ENCODE results near the gene DTX3.
"Not testable (repeated sequence)": the region's sequence is repeated elsewhere in the genome, so short reads cannot be mapped to it uniquely, and the experiment has no call there.

The DTX3 gene

DNA sequence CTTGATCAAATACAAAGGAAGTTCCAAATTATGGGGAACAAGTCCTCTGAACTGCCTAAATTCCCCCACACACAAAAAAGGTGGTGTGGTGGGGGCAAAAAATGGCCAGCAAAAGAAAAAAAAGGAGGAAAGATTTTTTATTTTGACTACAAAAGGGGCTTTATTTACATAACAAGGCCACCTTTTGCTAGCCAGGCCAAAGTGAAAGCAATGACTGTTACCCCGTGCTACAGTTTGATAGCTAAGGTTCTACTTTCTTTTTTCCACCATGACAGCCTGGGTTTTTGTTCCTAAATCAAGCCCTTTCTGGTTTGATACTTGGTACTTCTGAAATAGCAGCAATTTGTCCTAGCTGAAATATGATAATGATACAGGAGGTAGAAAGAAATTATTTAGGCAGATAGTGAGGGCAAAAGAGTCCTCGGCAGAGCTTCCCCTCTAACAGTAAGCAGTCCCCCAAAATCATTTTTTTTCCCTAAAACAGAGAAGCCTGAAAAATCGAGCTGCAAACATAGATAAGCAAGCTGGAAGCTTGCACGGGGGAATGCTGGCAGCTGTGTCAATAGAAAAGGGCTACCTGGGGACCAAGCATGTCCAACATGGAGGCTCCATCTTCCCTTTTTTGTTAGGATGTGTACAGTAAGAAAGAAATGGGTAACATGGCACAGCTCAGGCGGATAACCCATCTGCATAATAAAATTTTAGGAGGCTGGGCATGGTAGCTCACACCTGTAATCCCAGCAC lies 37.2 kb downstream of the DTX3 start:
- no peak for DNase-seq
- H3K36me3 ChIP-seq: no peaks in the 10 kb centered on the region
- no peaks in the 10 kb centered on the region for H3K4me1 ChIP-seq
- H3K27ac ChIP-seq: no peak overlapping the region
- peaks cover 0 to 47% of the 10 kb centered on the region in 2 donors for H3K27me3 ChIP-seq
- peaks cover 0 to 7% (median 0%) of the 10 kb centered on the region in 3 donors for H3K9me3 ChIP-seq
- intact Hi-C loops (cut with DNase I; ENCODE audit: low total_unique reads): no loop called here
- H3K4me3 ChIP-seq: no peak overlapping the region
- TF ChIP-seq, protein P1, sequence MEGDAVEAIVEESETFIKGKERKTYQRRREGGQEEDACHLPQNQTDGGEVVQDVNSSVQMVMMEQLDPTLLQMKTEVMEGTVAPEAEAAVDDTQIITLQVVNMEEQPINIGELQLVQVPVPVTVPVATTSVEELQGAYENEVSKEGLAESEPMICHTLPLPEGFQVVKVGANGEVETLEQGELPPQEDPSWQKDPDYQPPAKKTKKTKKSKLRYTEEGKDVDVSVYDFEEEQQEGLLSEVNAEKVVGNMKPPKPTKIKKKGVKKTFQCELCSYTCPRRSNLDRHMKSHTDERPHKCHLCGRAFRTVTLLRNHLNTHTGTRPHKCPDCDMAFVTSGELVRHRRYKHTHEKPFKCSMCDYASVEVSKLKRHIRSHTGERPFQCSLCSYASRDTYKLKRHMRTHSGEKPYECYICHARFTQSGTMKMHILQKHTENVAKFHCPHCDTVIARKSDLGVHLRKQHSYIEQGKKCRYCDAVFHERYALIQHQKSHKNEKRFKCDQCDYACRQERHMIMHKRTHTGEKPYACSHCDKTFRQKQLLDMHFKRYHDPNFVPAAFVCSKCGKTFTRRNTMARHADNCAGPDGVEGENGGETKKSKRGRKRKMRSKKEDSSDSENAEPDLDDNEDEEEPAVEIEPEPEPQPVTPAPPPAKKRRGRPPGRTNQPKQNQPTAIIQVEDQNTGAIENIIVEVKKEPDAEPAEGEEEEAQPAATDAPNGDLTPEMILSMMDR (IDR thresholded peaks at IDR 0.05): no peak

DNA sequence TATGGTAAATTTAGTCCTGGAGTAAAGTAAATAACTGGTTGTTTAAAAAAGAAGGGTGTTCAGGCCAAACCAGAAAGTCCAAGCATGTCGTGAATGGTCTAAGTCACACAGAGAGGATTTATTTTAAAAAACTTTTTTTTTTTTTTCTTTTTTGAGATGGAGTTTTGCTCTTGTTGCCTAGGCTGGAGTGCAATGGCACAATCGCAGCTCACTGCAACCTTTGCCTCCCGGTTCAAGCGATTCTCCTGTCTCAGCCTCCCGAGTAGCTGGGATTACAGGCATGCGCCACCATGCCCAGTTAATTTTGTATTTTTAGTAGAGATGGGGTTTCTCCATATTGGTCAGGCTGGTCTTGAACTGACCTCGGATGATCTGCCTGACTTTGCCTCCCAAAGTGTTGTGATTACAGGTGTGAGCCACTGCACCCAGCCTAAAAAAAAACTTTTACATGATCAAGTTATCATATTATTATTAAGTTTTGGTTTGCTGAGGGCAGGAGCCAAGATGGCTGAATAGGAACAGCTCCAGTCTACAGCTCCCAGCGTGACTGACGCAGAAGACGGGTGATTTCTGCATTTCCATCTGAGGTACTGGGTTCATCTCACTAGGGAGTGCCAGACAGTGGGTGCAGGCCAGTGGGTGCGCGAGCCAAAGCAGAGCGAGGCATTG lies 41.5 kb downstream of the DTX3 start:
- H3K9me3 ChIP-seq; H3K4me3 ChIP-seq; H3K27ac ChIP-seq; H3K36me3 ChIP-seq; DNase-seq; H3K4me1 ChIP-seq; intact Hi-C loops (cut with DNase I; ENCODE audit: low total_unique reads): not testable (repeated sequence)
- peaks cover 0 to 26% of the 10 kb centered on the region in 2 donors for H3K27me3 ChIP-seq

DNA sequence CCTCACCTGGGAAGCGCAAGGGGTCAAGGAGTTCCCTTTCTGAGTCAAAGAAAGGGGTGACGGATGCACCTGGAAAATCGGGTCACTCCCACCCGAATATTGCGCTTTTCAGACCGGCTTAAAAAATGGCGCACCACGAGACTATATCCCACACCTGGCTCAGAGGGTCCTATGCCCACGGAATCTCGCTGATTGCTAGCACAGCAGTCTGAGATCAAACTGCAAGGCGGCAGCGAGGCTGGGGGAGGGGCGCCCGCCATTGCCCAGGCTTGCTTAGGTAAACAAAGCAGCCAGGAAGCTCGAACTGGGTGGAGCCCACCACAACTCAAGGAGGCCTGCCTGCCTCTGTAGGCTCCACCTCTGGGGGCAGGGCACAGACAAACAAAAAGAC lies 42.0 kb downstream of the DTX3 start:
- H3K4me1 ChIP-seq; H3K4me3 ChIP-seq; DNase-seq; H3K27ac ChIP-seq; H3K36me3 ChIP-seq; intact Hi-C loops (cut with DNase I; ENCODE audit: low total_unique reads); H3K9me3 ChIP-seq: not testable (repeated sequence)
- peaks cover 0 to 21% of the 10 kb centered on the region in 2 donors for H3K27me3 ChIP-seq

DNA sequence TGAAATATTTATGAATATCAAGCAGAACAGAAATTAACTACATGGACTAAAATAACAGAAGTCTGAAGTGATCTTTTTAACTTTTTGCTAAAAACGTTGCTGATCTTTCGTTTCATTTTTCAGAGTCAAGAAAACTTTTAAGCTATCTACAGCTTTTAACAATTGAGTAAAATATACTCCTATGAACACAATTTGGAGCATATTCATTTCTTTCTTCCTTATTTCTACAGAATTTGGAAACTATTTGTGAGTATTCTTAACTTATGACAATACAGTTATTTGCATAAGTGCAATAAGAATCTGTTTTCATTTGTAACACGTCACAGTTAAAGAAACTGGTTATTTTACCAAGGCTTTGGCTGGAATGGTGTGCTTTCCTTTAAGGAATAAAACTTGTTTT lies 49.4 kb downstream of the DTX3 start:
- Histone ChIP-seq H3K4me3 (no peak overlapping the region), H3K36me3 (no peaks in the 10 kb centered on the region), H3K27ac (no peak overlapping the region), H3K9me3 (no peaks in the 10 kb centered on the region), H3K4me1 (no peaks in the 10 kb centered on the region), H3K27me3 (peaks cover 0 to 7% of the 10 kb centered on the region in 2 donors)
- TF ChIP-seq, protein P1 (IDR thresholded peaks at IDR 0.05): no peak
- no peak for DNase-seq
- intact Hi-C loops (cut with DNase I; ENCODE audit: low total_unique reads): no loop called here

DNA sequence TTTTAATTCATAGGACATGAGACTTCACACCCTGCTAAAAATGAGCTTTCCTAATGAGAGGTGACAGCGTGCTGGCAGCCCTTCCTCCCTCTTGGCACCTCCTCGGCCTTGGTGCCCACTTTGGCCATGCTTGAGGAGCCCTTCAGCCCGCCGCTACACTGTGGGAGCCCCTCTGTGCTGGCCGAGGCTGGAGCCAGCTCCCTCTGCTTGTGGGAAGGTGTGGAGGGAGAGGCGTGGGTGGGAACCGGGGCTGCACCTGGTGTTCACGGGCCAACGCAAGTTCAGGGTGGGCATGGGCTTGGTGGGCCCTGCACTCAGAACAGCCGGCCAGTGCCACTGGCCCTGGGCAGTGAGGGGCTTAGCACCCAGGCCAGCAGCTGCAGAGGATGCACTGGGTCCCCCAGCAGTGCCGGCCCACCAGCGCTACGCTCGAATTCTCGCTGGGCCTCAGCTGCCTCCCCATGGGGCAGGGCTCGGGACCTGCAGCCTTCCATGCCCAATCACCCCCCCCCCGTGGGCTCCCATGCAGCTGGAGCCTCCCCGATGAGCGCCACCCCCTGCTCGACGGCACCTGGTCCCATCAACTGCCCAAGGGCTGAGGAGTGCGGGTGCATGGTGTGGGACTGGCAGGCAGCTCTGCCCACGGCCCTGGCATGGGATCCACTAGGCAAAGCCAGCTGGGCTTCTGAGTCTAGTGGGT lies 51.1 kb downstream of the DTX3 start:
- intact Hi-C loops (cut with DNase I; ENCODE audit: low total_unique reads): no loop called here
- Histone ChIP-seq H3K36me3 (no peaks in the 10 kb centered on the region), H3K27ac (no peak overlapping the region), H3K4me3 (no peak overlapping the region), H3K9me3 (no peaks in the 10 kb centered on the region), H3K4me1 (no peaks in the 10 kb centered on the region), H3K27me3 (peaks cover 0 to 7% of the 10 kb centered on the region in 2 donors)
- DNase-seq: no peak
- TF ChIP-seq, protein P1 (IDR thresholded peaks at IDR 0.05): no peak

DNA sequence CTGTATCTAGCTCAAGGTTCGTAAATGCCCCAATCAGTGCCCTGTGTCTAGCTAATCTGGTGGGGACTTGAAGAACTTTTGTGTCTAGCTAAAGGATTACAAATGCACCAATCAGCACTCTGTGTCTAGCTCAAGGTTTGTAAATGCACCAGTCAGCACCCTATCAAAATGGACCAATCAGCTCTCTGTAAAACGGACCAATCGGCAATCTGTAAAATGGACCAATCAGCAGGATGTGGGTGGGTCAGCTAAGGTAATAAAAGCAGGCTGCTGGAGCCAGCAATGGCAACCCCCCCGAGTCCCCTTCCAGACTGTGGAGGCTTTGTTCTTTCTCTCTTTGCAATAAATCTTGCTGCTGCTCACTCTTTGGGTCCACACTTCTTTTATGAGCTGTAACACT lies 51.8 kb downstream of the DTX3 start:
- H3K4me1 ChIP-seq; H3K4me3 ChIP-seq; intact Hi-C loops (cut with DNase I; ENCODE audit: low total_unique reads); DNase-seq; H3K9me3 ChIP-seq; H3K27ac ChIP-seq; H3K36me3 ChIP-seq; H3K27me3 ChIP-seq: not testable (repeated sequence)

DNA sequence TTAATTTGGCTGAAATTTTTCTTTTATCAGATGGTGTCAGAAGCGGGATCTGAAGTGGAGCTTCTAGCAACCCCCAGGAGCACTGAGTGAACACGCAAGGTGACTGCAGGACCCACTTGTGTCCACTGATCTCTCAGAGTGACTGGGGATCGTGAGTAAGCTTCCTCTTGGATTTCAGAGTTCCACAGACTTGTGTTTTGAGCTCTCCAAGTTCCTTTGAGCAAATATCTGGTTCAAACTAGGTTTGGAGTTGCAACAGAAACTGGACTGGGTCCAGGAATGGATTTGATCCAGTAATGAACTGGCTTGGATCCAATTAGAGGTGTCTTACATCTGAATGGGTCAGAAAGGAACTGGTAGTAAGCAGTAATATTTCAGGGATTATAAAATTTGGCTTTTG lies 53.1 kb downstream of the DTX3 start:
- DNase-seq: no peak

More for the DNA sequence above, 53.1 kb downstream of the DTX3 start:
- Histone ChIP-seq H3K4me3 (no peak overlapping the region), H3K27me3 (peaks cover 0 to 7% of the 10 kb centered on the region in 2 donors), H3K9me3 (no peaks in the 10 kb centered on the region), H3K4me1 (no peaks in the 10 kb centered on the region), H3K36me3 (no peaks in the 10 kb centered on the region), H3K27ac (no peak overlapping the region)
- TF ChIP-seq, protein P1 (IDR thresholded peaks at IDR 0.05): no peak
- intact Hi-C loops (cut with DNase I; ENCODE audit: low total_unique reads): no loop called here

Data from tibial artery (tissue), 4 donors.